Progenitor cell of endocrine pancreas (in vitro differentiated cells): ENCODE data around the gene CSHL1. TPM values are rescaled to one million over a fixed set of nuclear protein-coding genes. Genes with fewer than 3 reads are reported as not detected.
A peak's percentile ranks its signal among the peaks of the same experiment; 100 is the strongest.
"Not testable (repeated sequence)": the region's sequence is repeated elsewhere in the genome, so short reads cannot be mapped to it uniquely, and the experiment has no call there.

Experiments used
- DNase-seq: peaks from one replicate; pipeline ENCODE4 v3.0.0; 2021; ENCODE audit warnings: low spot score; ENCODE audit not compliant: unreplicated experiment
- H3K27ac Mint-ChIP-seq: 2 replicates; pipeline ENCODE4 v1.8.0; 2021; ENCODE audit warnings: mild to moderate bottlenecking, moderate library complexity, mixed read lengths
- H3K27me3 Mint-ChIP-seq: 2 replicates; pipeline ENCODE4 v1.8.0; 2021; ENCODE audit warnings: mixed read lengths
- H3K36me3 Mint-ChIP-seq: 2 replicates; pipeline ENCODE4 v1.8.0; 2022; ENCODE audit warnings: mixed read lengths; ENCODE audit not compliant: insufficient read depth
- H3K4me1 Mint-ChIP-seq: 2 replicates; pipeline ENCODE4 v1.8.0; 2021; ENCODE audit warnings: low read depth, mixed read lengths
- H3K4me3 Mint-ChIP-seq: 2 replicates; pipeline ENCODE4 v1.8.0; 2021; ENCODE audit warnings: low read depth, mild to moderate bottlenecking, moderate library complexity, mixed read lengths
- H3K9me3 Mint-ChIP-seq: 2 replicates; pipeline ENCODE4 v1.8.0; 2021; ENCODE audit warnings: low read depth, mixed read lengths
- CTCF ChIP-seq: fragments of 200-600 bp; sonication (generic); IDR thresholded peaks from one replicate; pipeline ENCODE4 v1.5.0; 2021; ENCODE audit warnings: antibody characterized with exemption, mild to moderate bottlenecking; ENCODE audit not compliant: unreplicated experiment
- total RNA-seq: library from RNA; stranded (reverse); gene quantifications from 2 replicates; pipeline ENCODE4 v1.2.1, GENCODE V29; 2021

Gene CSHL1
- total RNA-seq, 1 donor from 2014 or later, result not detected

DNA sequence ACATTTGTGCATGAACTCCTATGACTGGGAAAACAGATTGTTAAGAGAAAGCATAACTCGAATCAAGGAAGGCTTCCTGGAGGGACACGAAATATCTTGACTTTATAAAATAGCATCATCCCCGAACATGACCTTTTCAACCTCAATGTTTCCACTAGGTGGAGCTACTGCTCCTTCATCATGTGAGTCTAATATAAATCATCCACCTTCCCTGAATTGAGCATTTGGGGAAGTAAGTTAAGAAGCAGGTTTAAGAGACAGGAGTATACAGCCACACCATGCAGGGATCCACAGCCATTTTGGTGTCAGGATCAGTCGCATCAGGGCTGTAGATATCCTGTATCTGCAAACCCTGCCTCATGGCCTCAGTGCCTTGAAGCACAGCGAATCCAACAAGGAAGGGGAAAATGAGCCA lies 7.3 kb downstream of the CSHL1 start:
- not testable (repeated sequence) for H3K9me3 Mint-ChIP-seq, H3K4me3 Mint-ChIP-seq, DNase-seq, H3K4me1 Mint-ChIP-seq, H3K36me3 Mint-ChIP-seq, H3K27ac Mint-ChIP-seq
- peak; percentile 61 for TF ChIP-seq CTCF
- H3K27me3 Mint-ChIP-seq, result peaks cover 29% of the 10 kb centered on the region

- not testable (repeated sequence) for H3K9me3 Mint-ChIP-seq, H3K4me1 Mint-ChIP-seq, H3K36me3 Mint-ChIP-seq, DNase-seq, H3K4me3 Mint-ChIP-seq, H3K27ac Mint-ChIP-seq
- H3K27me3 Mint-ChIP-seq, result peaks cover 15% of the 10 kb centered on the region
These were observed 9.1 kb downstream of the CSHL1 start for GRCh38 chr17:63901971-63902370.

- H3K4me3 Mint-ChIP-seq, H3K9me3 Mint-ChIP-seq, H3K36me3 Mint-ChIP-seq, DNase-seq, H3K27ac Mint-ChIP-seq, H3K4me1 Mint-ChIP-seq: not testable (repeated sequence)
- peaks cover 14% of the 10 kb centered on the region for H3K27me3 Mint-ChIP-seq
These were observed 11.9 kb downstream of the CSHL1 start for GRCh38 chr17:63898899-63899798.

- not testable (repeated sequence) for DNase-seq, H3K4me1 Mint-ChIP-seq, H3K9me3 Mint-ChIP-seq, H3K4me3 Mint-ChIP-seq, H3K36me3 Mint-ChIP-seq, H3K27ac Mint-ChIP-seq
- H3K27me3 Mint-ChIP-seq, result peaks cover 16% of the 10 kb centered on the region
These were observed 14.3 kb downstream of the CSHL1 start, which contains the start of gene CSH1 for GRCh38 chr17:63896524-63897354. Gene CSH1, minus strand, starts transcription at chr17:63896574. Its CDS starts 63 bp downstream, at chr17:63896511.

DNA sequence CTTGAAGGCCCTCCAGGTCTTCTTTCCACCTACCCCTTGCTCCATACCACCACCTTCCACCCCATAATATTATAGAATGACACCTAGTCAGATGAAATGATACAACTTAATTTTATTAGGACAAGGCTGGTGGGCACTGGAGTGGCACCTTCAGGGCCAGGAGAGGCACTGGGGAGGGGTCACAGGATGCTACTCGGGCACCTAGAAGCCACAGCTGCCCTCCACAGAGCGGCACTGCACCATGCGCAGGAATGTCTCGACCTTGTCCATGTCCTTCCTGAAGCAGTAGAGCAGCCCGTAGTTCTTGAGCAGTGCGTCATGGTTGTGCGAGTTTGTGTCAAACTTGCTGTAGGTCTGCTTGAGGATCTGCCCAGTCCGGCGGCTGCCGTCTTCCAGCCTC lies 16.2 kb downstream of the CSHL1 start:
- not testable (repeated sequence) for DNase-seq, H3K36me3 Mint-ChIP-seq, H3K4me1 Mint-ChIP-seq, H3K27ac Mint-ChIP-seq, H3K27me3 Mint-ChIP-seq, H3K4me3 Mint-ChIP-seq, H3K9me3 Mint-ChIP-seq

- not testable (repeated sequence) for H3K9me3 Mint-ChIP-seq, H3K4me3 Mint-ChIP-seq, H3K27ac Mint-ChIP-seq, DNase-seq, H3K4me1 Mint-ChIP-seq, H3K36me3 Mint-ChIP-seq
- H3K27me3 Mint-ChIP-seq, result peaks cover 10% of the 10 kb centered on the region
These were observed 17.0 kb downstream of the CSHL1 start for GRCh38 chr17:63894021-63894420.

DNA sequence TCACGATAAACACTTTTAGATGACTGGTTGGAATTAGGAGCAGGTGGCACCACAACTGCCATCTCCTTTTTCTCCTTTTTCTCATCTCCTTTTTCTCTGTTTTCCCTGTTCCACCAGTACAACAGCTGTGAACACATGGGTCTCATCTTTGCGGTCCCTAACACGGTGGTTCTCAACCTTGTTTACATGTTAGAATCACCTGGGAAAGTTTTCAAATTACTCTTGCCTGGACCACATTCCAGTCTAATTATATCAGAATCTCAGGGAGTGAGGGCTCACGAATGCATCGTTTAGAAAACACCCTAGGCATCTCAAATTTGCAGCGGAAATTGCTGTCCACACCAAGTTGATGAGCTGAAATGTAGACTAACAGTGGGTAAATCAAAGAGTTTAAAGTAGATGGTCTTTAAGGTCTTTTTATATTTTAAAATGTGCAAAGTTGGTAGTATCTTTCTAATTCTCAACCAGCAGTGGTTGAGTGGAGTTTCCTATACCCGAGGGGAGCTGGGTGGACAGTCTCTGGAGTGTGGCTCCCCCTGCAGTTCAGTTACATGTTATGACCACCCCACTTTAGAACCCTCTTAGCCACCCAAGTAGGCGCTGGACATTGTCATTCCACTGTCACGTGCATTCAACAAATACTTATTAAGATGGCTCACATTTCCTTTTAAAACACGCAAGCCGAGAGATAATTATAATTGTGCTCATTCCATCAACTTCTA lies 18.6 kb downstream of the CSHL1 start:
- not testable (repeated sequence) for H3K27ac Mint-ChIP-seq, H3K4me1 Mint-ChIP-seq, DNase-seq, H3K4me3 Mint-ChIP-seq, H3K36me3 Mint-ChIP-seq, H3K9me3 Mint-ChIP-seq
- H3K27me3 Mint-ChIP-seq, result peaks cover 15% of the 10 kb centered on the region
- TF ChIP-seq CTCF, result peak; percentile 50
